Retina (tissue), 1 donor: Measurements from ENCODE around the gene TMEM18.
"Not testable (repeated sequence)": the region's sequence is repeated elsewhere in the genome, so short reads cannot be mapped to it uniquely, and the experiment has no call there.

Experiments
- DNase-seq: peaks from one replicate; pipeline ENCODE4 v3.0.0-alpha.2; 2016

The TMEM18 gene

GRCh38 chr2:692767-693166 lies 15.6 kb upstream of the TMEM18 start:
- DNase-seq: no peak

- DNase-seq: no peak
These were observed 14.9 kb upstream of the TMEM18 start for GRCh38 chr2:691821-692761.

GRCh38 chr2:690799-691198 lies 13.6 kb upstream of the TMEM18 start:
- DNase-seq: no peak

GRCh38 chr2:689877-690510 lies 12.8 kb upstream of the TMEM18 start:
- no peak for DNase-seq

- no peak for DNase-seq
These were observed 12.0 kb upstream of the TMEM18 start for GRCh38 chr2:689237-689636.

GRCh38 chr2:688504-689076 lies 11.4 kb upstream of the TMEM18 start:
- DNase-seq: no peak

- DNase-seq: no peak
These were observed 8.2 kb upstream of the TMEM18 start for GRCh38 chr2:685421-685820.

GRCh38 chr2:684913-685312 lies 7.7 kb upstream of the TMEM18 start:
- DNase-seq: not testable (repeated sequence)

- no peak for DNase-seq
These were observed 5.0 kb upstream of the TMEM18 start for GRCh38 chr2:682226-682625.

- DNase-seq: peak; percentile 61
These were observed 4.1 kb upstream of the TMEM18 start for GRCh38 chr2:681312-681711.

- DNase-seq: no peak
These were observed 3.3 kb upstream of the TMEM18 start for GRCh38 chr2:680496-680895.

- no peak for DNase-seq
These were observed 1.8 kb upstream of the TMEM18 start for GRCh38 chr2:678964-679363.

GRCh38 chr2:677959-678550 lies 849 bp upstream of the TMEM18 start:
- DNase-seq: no peak

- peak; percentile 97 for DNase-seq
These were observed 555 bp downstream of the TMEM18 start for GRCh38 chr2:676647-677055.

- no peak for DNase-seq
These were observed 1.1 kb downstream of the TMEM18 start for GRCh38 chr2:675982-676646.

- no peak for DNase-seq
These were observed 1.7 kb downstream of the TMEM18 start for GRCh38 chr2:675460-675859.

GRCh38 chr2:675051-675450 lies 2.2 kb downstream of the TMEM18 start:
- no peak for DNase-seq

GRCh38 chr2:674321-674985 lies 2.8 kb downstream of the TMEM18 start:
- no peak for DNase-seq

GRCh38 chr2:673615-674320 lies 3.4 kb downstream of the TMEM18 start:
- no peak for DNase-seq

- no peak for DNase-seq
These were observed 4.2 kb downstream of the TMEM18 start for GRCh38 chr2:673016-673415.

- DNase-seq: no peak
These were observed 4.7 kb downstream of the TMEM18 start for GRCh38 chr2:672606-672905.
